ENCODE measurements around the gene TPSG1.
"Not testable (repeated sequence)": the region's sequence is repeated elsewhere in the genome, so short reads cannot be mapped to it uniquely, and the experiment has no call there.

The TPSG1 gene

DNA sequence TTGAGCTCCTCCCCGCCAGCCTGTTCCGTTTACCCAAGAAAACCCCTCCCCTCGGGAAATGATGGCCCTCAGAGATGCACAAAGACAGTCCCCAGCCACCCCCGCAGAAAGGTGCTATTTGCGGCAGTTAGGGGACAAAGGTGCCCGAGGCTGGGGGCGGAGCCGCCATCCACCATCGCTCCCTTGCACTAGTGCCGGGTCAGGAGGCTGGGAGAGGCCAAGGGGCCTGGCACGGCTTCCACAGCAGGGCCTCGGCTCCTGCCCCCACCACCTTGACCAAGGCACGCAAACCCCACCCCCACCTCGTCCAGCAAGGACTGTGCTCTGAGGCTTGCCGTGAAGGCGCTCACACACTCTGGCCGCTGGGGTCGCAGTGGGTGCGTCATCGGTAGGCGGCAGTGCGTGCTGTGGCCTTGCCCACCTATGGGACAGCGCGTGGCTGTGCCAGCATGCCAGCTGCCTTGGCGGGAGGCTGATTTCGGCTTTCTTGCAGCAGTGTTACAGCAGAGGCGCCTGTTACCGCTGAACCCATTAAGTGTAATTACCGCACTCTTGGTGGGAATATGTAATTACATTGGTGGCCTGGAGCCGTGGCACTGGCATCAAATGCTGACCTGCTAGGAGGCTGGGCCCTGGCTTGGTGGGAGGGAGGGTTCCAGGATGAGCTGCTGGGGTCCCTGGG, 31.8 kb downstream of the TPSG1 start:
- no peak for DNase-seq

DNA sequence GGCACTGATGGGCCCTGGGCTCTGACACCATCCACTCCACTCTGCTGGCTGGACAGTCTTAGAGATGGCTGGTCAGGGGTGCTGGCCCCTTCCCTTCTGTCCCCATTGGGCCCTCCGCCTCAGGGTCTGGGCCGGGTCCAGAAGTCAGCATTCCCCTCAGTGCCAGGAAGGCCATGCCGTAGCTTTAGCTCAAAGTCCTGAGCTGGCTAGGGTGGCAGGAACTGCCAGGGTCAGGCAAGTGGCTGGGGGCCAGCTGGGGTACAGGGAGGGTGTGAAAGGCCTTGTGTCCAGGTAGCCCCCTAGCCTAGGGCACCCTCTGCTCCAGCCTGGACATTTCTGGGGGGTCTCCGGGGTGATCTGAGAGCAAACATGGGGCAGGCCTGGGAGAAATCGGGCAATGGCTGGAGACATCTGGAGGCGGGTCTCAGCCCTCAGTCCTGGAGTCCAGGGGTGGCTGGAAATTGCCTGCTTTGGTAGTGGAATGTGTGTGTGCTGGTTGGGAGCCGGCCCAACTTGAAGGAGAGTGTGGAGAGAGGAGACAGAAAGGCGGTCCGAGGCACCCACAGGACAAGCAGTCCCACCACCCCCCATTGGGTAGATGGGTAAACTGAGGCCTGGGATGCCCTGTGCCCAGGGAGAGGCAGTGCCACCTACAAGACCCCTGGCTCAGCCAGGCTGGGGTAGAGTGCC, 32.5 kb downstream of the TPSG1 start:
- DNase-seq: no peak

- DNase-seq: not testable (repeated sequence)
These were observed 34.3 kb downstream of the TPSG1 start for GRCh38 chr16:1190789-1191188.

GRCh38 chr16:1189455-1189854, 35.6 kb downstream of the TPSG1 start:
- no peak for DNase-seq

DNA sequence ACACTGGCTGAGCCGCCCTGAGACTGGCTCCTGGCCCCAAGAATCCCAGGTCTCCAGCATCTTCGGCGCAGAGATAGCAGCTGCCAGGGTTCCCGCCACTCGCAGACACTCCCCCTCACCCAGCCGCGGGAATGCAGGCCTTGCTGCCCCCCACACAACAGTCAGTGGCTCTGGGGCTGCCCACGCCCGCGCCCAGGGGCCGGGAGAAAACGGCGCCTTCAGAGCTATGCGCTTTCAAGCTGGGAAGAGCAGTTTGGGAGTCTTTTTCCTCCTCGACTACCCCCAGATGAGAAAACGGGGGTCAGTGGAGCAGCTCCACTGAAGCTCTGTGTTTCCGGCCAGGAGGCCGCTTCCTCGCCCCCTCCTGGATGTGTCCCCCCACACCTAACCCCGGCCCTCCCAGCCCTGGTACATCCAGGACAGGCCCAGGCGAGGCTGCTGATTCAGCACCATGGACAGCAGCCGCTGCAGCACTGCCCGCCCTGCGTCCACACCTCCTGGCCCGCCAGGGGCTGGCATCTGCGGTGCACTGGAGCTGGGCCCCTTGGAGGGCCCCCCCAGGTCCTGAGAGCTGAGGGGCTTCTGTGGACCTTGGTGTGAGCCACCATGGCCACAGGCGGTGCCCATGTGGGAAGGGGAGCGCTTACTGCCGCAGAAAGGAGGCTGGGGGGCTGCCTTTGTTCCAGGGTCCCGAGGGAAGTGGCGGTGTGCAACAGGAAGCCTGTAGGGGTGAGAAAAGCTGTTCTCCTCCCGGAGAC, 36.5 kb downstream of the TPSG1 start:
- no peak for DNase-seq

- not testable (repeated sequence) for DNase-seq
These were observed 39.4 kb downstream of the TPSG1 start for GRCh38 chr16:1185460-1186207.

DNA sequence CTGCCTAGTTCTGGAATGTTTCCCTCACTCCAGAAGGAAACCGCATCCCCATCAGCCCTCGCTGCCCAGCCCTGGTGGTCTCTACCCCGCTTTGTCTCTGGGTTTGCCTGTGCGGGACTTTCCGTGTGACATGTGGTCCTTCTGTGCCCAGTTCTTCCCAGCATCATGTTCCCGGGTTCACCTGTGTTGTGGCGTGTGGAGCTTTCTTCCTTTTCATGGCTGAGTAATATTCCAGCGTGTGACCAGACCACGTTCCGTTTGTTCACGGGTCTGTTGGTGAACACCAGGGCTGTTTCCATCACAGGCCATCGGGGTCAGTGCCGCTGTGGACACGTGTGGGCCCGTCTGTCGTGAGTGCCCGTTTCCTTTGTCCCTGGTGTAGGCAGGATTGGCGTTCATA, 40.1 kb downstream of the TPSG1 start:
- no peak for DNase-seq

DNA sequence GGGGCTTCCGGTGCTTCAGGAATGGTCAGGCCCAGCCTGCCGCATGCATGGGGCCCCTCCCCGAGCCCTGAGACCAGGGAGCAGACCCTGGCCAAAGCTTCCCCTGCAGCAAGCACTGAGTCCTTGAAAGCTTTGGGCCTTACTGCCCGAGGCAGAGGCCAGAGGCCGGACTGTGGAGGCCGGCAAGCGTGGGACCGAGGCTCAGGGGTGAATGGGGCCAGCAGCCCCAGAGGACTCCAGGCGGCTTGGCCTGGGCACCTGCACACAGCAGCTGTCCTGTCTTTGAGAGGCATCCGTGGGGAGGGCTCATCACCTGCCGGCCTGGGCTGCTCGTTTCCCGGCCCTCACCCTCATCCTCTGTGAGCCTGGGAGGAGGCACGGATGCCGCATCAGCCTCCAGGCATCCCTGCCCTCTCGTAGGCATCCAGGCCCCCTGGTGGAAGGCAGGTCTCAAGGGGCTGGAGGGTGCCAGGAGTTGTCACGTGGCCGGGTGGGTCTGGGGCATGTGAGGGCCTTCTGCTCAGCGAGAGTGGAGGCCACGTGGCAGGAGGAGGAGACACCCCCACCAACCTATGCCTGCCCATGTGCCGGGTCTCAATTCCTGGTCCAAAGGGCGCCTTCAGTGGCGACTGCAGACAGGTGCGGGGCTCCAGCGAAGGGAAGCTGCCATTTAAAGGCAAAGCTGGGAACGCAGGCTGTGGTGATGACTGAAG, 40.8 kb downstream of the TPSG1 start:
- peak; percentile 19 to 67 for DNase-seq

DNA sequence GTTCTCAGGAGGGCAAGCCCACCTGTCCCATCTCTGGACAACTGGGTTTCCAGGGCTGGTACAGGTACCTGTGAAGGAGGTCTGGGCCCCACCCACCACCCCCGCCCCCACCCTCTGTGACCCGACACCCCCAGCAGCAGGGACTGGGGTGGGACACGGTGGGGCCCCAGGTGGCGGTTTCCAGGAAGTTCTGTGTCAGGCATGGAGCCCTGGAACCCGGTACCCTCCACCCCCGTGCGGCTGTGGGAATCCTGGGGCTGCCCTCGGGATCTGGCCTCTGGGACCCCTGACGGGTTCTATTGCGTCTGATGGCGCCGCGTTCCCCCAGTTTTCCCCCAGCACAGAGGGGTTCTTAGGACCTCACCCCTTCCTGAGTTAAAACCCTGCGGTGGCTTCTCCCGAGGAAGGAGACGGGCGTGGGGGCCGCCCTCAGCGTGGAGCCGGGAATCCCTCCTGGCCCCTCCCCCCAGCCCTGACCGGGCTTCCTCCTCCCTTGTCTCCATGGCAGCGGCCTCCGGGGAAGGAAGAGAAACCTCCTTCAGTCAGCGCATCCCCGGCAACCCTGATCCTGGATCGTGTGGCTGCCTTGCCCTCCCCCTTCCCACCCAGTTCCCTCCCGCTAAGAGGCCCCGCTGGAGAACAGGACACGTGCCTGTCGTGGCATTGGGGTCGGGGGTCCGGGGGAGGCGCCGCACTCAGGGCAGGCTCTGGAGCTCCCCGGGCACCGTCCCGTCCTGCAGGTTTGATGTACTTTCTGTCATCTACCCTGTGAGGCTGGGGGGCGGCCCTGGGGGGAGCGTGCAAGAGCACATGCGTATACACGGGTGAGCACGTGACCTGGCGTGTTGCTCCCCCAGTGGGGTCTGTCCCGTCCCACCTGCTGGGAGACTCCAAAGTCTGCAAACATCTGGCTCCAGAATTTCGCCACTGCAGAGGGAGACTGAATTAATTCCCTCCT, 41.8 kb downstream of the TPSG1 start:
- peak in 1 of 2 experiments; percentile 51 for DNase-seq

- DNase-seq: no peak
These were observed 42.8 kb downstream of the TPSG1 start for GRCh38 chr16:1182316-1182671.

- no peak for DNase-seq
These were observed 43.4 kb downstream of the TPSG1 start for GRCh38 chr16:1181404-1182315.

DNA sequence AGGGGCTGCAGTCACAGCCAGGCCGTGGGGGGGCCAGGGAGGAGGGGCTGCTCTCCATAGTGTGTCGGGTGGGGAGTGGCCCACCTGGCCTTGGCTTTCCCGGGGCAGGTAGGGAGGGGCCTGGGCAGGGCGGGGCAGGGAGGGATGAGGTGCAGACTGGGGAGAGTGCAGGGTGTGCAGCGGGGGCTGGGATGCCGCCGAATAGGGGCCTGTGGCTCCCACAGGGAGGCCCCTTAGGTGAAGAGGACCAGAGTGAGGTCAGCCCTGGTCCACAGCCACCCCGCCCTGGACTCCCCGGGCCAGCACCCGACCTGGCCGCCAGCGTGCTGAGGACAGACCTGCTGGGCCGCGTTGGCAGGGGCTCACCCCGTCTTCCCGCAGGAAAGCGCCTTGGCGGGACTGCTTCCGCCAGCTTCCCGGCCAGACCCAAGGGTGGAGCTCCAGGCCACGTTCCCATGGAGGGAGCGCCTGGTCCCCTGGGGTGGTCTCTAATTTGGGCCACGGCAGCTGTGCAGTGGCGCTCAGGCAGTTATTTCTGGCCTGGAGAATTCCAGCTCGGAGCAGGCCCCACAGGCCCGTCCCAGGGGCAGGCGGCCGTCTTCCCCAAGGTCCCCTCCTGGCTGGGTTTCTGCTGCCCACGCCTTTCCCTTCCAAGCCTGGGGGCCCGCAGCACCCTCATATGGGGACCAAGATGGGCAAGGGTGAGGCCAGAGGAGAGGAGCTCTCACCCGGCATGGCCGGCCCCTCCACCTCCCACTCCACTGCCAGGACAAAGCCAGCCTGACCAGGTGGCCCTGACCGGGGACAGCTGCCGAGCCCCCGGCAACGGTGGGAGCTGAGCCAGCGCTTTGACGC, 44.3 kb downstream of the TPSG1 start:
- DNase-seq: no peak

GRCh38 chr16:1178295-1178910, 46.7 kb downstream of the TPSG1 start:
- no peak for DNase-seq

GRCh38 chr16:1177750-1178149, 47.3 kb downstream of the TPSG1 start:
- DNase-seq: no peak

GRCh38 chr16:1177053-1177452, 48.0 kb downstream of the TPSG1 start:
- no peak for DNase-seq

GRCh38 chr16:1176280-1176897, 48.7 kb downstream of the TPSG1 start:
- no peak for DNase-seq

- DNase-seq: no peak
These were observed 49.3 kb downstream of the TPSG1 start for GRCh38 chr16:1175566-1176279.
